GM21619 (cell line): ENCODE measurements around the gene COL1A2.
A peak's percentile ranks its signal among the peaks of the same experiment; 100 is the strongest.

ENCODE experiments used
- ATAC-seq: cut with Tn5 transposase; IDR thresholded peaks from one replicate; pipeline ENCODE4 v1.9.1; 2021; ENCODE audit not compliant: unreplicated experiment

The COL1A2 gene

GRCh38 chr7:94382132-94382531, 12.6 kb upstream of the COL1A2 start:
- no peak for ATAC-seq

- no peak for ATAC-seq
These were observed 11.9 kb upstream of the COL1A2 start for GRCh38 chr7:94382746-94383145.

- ATAC-seq = no peak
These were observed 10.4 kb upstream of the COL1A2 start for GRCh38 chr7:94384315-94384714.

GRCh38 chr7:94386416-94386815, 8.3 kb upstream of the COL1A2 start:
- no peak for ATAC-seq

GRCh38 chr7:94388540-94388939, 6.2 kb upstream of the COL1A2 start:
- no peak for ATAC-seq

GRCh38 chr7:94389381-94389780, 5.3 kb upstream of the COL1A2 start:
- no peak for ATAC-seq

GRCh38 chr7:94391726-94392392, 2.8 kb upstream of the COL1A2 start:
- ATAC-seq = peak; percentile 65

GRCh38 chr7:94392393-94392786, 2.3 kb upstream of the COL1A2 start:
- ATAC-seq = no peak

GRCh38 chr7:94393246-94394108, 1.2 kb upstream of the COL1A2 start:
- no peak for ATAC-seq

GRCh38 chr7:94394109-94394436, 622 bp upstream of the COL1A2 start:
- ATAC-seq = no peak

- ATAC-seq = peak; percentile 83
These were observed 694 bp downstream of the COL1A2 start for GRCh38 chr7:94395141-94396036.

- no peak for ATAC-seq
These were observed 1.3 kb downstream of the COL1A2 start for GRCh38 chr7:94396037-94396431.

GRCh38 chr7:94396596-94396995, 1.9 kb downstream of the COL1A2 start:
- ATAC-seq = no peak

GRCh38 chr7:94397722-94398121, 3.0 kb downstream of the COL1A2 start:
- no peak for ATAC-seq

GRCh38 chr7:94398841-94399240, 4.1 kb downstream of the COL1A2 start:
- no peak for ATAC-seq

GRCh38 chr7:94400022-94400421, 5.3 kb downstream of the COL1A2 start:
- ATAC-seq = no peak

GRCh38 chr7:94400643-94401427, 6.1 kb downstream of the COL1A2 start:
- no peak for ATAC-seq

GRCh38 chr7:94401428-94401814, 6.7 kb downstream of the COL1A2 start:
- ATAC-seq = no peak

GRCh38 chr7:94403546-94403945, 8.9 kb downstream of the COL1A2 start:
- ATAC-seq = no peak

GRCh38 chr7:94405506-94405905, 10.8 kb downstream of the COL1A2 start:
- ATAC-seq = no peak

GRCh38 chr7:94406696-94407095, 12.0 kb downstream of the COL1A2 start:
- ATAC-seq = no peak
